Chondrocyte (in vitro differentiated cells): ENCODE measurements around the gene SRP68. TPM values are rescaled to one million over a fixed set of nuclear protein-coding genes. Genes with fewer than 3 reads are reported as not detected.

ENCODE experiments used
- DNase-seq: peaks from one replicate; pipeline ENCODE4 v3.0.0; 2021; ENCODE audit warnings: mixed read lengths, low spot score
- H3K27ac Mint-ChIP-seq: one replicate; pipeline ENCODE4 v1.8.0; 2021; ENCODE audit warnings: mild to moderate bottlenecking, moderate library complexity, mixed read lengths; ENCODE audit not compliant: unreplicated experiment
- H3K27me3 Mint-ChIP-seq: 2 replicates; pipeline ENCODE4 v1.8.0; 2021; ENCODE audit warnings: low read depth, mixed read lengths
- H3K36me3 Mint-ChIP-seq: 2 replicates; pipeline ENCODE4 v1.8.0; 2021; ENCODE audit warnings: low read depth, mixed read lengths
- H3K4me1 Mint-ChIP-seq: 2 replicates; pipeline ENCODE4 v1.8.0; 2021; ENCODE audit warnings: low read depth, mild to moderate bottlenecking, mixed read lengths
- H3K4me3 Mint-ChIP-seq: one replicate; pipeline ENCODE4 v1.8.0; 2021; ENCODE audit warnings: mild to moderate bottlenecking, moderate library complexity, mixed read lengths; ENCODE audit not compliant: unreplicated experiment
- H3K9me3 Mint-ChIP-seq: 2 replicates; pipeline ENCODE4 v1.8.0; 2021; ENCODE audit warnings: low read depth, mixed read lengths
- CTCF ChIP-seq: fragments of 200-600 bp; sonication (generic); IDR thresholded peaks from 2 replicates; pipeline ENCODE4 v1.5.0; 2021; ENCODE audit warnings: antibody characterized with exemption, mild to moderate bottlenecking, moderate library complexity
- total RNA-seq: library from RNA; stranded (reverse); gene quantifications from 3 replicates; pipeline ENCODE4 v1.2.1, GENCODE V29; 2021

Gene SRP68
- total RNA-seq, 1 donor from 2014 or later, result 63.0 TPM

GRCh38 chr17:76111956-76112355, 39.6 kb upstream of the SRP68 start:
- no peak for TF ChIP-seq CTCF
- no peaks in the 10 kb centered on the region for H3K4me1 Mint-ChIP-seq
- H3K27me3 Mint-ChIP-seq, result no peaks in the 10 kb centered on the region
- H3K9me3 Mint-ChIP-seq, result no peaks in the 10 kb centered on the region
- DNase-seq, result no peak
- no peak overlapping the region for H3K4me3 Mint-ChIP-seq
- no peaks in the 10 kb centered on the region for H3K36me3 Mint-ChIP-seq
- no peak overlapping the region for H3K27ac Mint-ChIP-seq

GRCh38 chr17:76107509-76107908, 35.2 kb upstream of the SRP68 start:
- Mint-ChIP-seq H3K27ac (no peak overlapping the region), H3K9me3 (no peaks in the 10 kb centered on the region), H3K4me1 (peaks cover 8% of the 10 kb centered on the region), H3K36me3 (no peaks in the 10 kb centered on the region), H3K4me3 (no peak overlapping the region), H3K27me3 (no peaks in the 10 kb centered on the region)
- peak; percentile 68 for TF ChIP-seq CTCF
- no peak for DNase-seq

- DNase-seq, result no peak
- H3K4me3 Mint-ChIP-seq, result no peak overlapping the region
- no peaks in the 10 kb centered on the region for H3K27me3 Mint-ChIP-seq
- H3K36me3 Mint-ChIP-seq, result no peaks in the 10 kb centered on the region
- no peak overlapping the region for H3K27ac Mint-ChIP-seq
- TF ChIP-seq CTCF, result no peak
- H3K4me1 Mint-ChIP-seq, result peaks cover 8% of the 10 kb centered on the region
- no peaks in the 10 kb centered on the region for H3K9me3 Mint-ChIP-seq
Observed at GRCh38 chr17:76106703-76107102, 34.4 kb upstream of the SRP68 start.

GRCh38 chr17:76104896-76105231, 32.5 kb upstream of the SRP68 start:
- Mint-ChIP-seq H3K4me1 (peaks cover 8% of the 10 kb centered on the region), H3K27ac (no peak overlapping the region), H3K9me3 (no peaks in the 10 kb centered on the region), H3K36me3 (peaks cover 6% of the 10 kb centered on the region), H3K27me3 (no peaks in the 10 kb centered on the region), H3K4me3 (no peak overlapping the region)
- DNase-seq, result no peak
- no peak for TF ChIP-seq CTCF

- Mint-ChIP-seq H3K27me3 (no peaks in the 10 kb centered on the region), H3K4me3 (peak overlapping the region; percentile 96), H3K36me3 (peaks cover 10% of the 10 kb centered on the region), H3K4me1 (peaks cover 8% of the 10 kb centered on the region), H3K27ac (peak overlapping the region; percentile 97), H3K9me3 (no peaks in the 10 kb centered on the region)
- no peak for TF ChIP-seq CTCF
- DNase-seq, result no peak
Observed at GRCh38 chr17:76104140-76104895, 32.0 kb upstream of the SRP68 start.
